GM19455 (cell line): ENCODE results near the gene BCL2.

Source experiments
- ATAC-seq: cut with Tn5 transposase; IDR thresholded peaks from one replicate; pipeline ENCODE4 v1.9.1; 2021; ENCODE audit not compliant: unreplicated experiment

BCL2 gene

GRCh38 chr18:63260380-63260754, 59.2 kb downstream of the BCL2 start:
- ATAC-seq: no peak

- no peak for ATAC-seq
Observed at GRCh38 chr18:63259567-63260379, 59.8 kb downstream of the BCL2 start.

GRCh38 chr18:63258749-63259566, 60.6 kb downstream of the BCL2 start:
- ATAC-seq: no peak

GRCh38 chr18:63257453-63257852, 62.1 kb downstream of the BCL2 start:
- no peak for ATAC-seq

GRCh38 chr18:63255435-63255834, 64.1 kb downstream of the BCL2 start:
- ATAC-seq: no peak

GRCh38 chr18:63254716-63255399, 64.7 kb downstream of the BCL2 start:
- ATAC-seq: no peak

GRCh38 chr18:63253428-63254372, 65.9 kb downstream of the BCL2 start:
- ATAC-seq: no peak

GRCh38 chr18:63253014-63253413, 66.6 kb downstream of the BCL2 start:
- no peak for ATAC-seq

GRCh38 chr18:63249771-63250170, 69.8 kb downstream of the BCL2 start:
- ATAC-seq: no peak

GRCh38 chr18:63247926-63248325, 71.6 kb downstream of the BCL2 start:
- ATAC-seq: no peak

GRCh38 chr18:63247506-63247905, 72.1 kb downstream of the BCL2 start:
- no peak for ATAC-seq

GRCh38 chr18:63245600-63245999, 74.0 kb downstream of the BCL2 start:
- no peak for ATAC-seq

GRCh38 chr18:63244607-63245006, 75.0 kb downstream of the BCL2 start:
- no peak for ATAC-seq

GRCh38 chr18:63241760-63242159, 77.8 kb downstream of the BCL2 start:
- ATAC-seq: no peak

GRCh38 chr18:63241317-63241712, 78.3 kb downstream of the BCL2 start:
- ATAC-seq: no peak

GRCh38 chr18:63240531-63241316, 78.8 kb downstream of the BCL2 start:
- ATAC-seq: no peak

- no peak for ATAC-seq
Observed at GRCh38 chr18:63238693-63239075, 80.9 kb downstream of the BCL2 start.

- no peak for ATAC-seq
Observed at GRCh38 chr18:63237881-63238692, 81.5 kb downstream of the BCL2 start.
